ENCODE data around the gene MAPK8IP1.

Gene MAPK8IP1

DNA sequence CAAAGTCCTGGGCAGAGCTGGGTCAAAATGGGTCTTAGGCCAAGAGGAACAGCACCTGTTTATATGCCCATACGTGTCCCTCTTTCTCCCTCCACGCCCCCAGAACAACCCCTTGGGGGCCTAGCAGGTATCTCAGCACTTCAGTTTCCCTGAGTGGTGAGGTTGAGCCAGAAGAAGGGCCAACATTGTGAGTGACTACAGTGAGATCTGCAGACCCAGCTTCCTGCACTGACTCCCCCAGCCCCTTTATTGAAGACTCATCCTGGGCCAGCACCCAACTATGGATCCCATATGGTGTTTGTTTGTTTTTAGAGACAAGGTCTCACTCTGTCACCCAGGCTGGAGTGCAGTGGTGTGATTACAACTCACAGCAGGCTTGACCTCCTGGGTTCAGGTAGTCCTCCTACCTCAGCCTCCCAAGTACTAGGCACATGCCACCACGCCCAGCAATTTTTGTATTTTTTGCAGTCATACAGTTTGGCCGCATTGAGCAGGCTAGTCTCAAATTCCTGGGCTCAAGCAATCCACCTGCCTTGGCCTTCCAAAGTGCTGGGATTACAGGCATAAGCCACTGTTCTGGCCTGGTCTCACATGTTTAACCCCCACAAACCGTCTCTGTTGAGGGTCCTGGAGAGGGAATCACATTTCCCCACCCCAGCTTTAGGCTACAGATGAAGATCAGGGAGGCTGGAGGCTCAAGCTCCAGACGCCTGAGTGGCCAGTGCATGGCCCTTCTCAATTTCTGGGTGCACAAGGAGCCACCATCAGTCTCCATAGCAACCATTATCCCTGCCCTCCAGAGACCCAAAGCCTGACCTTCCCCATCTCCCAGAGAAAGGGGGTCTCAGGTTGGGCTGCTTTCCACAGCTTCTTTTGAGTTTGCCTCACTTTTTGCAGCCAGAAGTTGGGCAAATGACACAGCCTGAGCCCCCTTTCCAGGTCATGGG lies 35.4 kb downstream of the MAPK8IP1 start:
- no peak overlapping the region for H3K4me3 ChIP-seq (replicated peaks in 1 of 2; ENCODE audit: low read depth in 2 of 2, low read length in 2 of 2)
- no peak for DNase-seq (ENCODE audit: low read depth in 2 of 2)
- TF ChIP-seq, protein P1, sequence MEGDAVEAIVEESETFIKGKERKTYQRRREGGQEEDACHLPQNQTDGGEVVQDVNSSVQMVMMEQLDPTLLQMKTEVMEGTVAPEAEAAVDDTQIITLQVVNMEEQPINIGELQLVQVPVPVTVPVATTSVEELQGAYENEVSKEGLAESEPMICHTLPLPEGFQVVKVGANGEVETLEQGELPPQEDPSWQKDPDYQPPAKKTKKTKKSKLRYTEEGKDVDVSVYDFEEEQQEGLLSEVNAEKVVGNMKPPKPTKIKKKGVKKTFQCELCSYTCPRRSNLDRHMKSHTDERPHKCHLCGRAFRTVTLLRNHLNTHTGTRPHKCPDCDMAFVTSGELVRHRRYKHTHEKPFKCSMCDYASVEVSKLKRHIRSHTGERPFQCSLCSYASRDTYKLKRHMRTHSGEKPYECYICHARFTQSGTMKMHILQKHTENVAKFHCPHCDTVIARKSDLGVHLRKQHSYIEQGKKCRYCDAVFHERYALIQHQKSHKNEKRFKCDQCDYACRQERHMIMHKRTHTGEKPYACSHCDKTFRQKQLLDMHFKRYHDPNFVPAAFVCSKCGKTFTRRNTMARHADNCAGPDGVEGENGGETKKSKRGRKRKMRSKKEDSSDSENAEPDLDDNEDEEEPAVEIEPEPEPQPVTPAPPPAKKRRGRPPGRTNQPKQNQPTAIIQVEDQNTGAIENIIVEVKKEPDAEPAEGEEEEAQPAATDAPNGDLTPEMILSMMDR (IDR thresholded peaks at IDR 0.05; ENCODE audit: low read depth, low read length): no peak

DNA sequence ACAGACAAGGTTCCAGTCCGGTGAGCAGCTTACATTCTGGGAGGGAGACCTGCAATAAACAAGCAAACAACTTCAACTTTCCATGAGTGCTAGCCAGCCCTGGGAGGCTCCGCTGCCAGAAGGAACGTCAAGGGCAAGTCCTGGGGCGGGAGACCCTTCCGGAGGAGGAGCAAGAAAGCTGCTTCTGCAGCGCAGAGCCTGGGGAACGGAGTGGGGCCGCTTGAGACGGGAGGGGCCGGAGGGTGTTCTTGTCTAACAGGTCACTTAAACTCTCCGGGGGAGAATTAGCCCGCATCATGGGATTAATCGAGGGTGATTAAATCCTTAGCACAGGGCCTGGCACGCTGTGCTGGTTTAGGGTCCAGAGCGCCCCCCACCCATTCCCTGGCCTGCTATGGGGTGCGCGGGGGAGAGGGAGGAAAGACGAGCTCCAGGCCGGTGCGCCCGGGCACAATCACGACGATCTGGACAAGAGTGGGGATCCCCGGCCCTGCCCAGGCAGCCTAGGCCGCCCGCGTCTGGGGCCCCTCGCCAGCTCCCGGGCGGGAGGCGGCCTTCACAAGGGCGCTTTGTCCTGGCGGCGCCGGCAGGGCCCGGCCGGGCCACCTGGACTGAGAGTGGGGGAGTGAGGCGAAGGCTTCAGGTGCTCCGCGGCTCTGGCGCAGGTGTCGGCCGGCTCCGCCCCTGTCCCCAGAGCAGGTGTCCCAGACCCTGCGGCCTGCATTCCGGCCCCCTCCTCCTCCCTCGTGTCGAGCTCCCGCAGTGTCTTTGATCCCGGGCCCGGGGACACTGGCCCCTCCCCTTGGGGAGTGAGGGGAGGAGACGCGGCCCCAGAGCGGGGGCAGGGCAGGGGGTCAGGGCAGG lies 36.3 kb downstream of the MAPK8IP1 start:
- TF ChIP-seq, protein P1 (IDR thresholded peaks at IDR 0.05; ENCODE audit: low read depth, low read length): no peak
- no peak for DNase-seq (ENCODE audit: low read depth in 2 of 2)
- H3K4me3 ChIP-seq (replicated peaks in 1 of 2; ENCODE audit: low read depth in 2 of 2, low read length in 2 of 2): no peak overlapping the region

DNA sequence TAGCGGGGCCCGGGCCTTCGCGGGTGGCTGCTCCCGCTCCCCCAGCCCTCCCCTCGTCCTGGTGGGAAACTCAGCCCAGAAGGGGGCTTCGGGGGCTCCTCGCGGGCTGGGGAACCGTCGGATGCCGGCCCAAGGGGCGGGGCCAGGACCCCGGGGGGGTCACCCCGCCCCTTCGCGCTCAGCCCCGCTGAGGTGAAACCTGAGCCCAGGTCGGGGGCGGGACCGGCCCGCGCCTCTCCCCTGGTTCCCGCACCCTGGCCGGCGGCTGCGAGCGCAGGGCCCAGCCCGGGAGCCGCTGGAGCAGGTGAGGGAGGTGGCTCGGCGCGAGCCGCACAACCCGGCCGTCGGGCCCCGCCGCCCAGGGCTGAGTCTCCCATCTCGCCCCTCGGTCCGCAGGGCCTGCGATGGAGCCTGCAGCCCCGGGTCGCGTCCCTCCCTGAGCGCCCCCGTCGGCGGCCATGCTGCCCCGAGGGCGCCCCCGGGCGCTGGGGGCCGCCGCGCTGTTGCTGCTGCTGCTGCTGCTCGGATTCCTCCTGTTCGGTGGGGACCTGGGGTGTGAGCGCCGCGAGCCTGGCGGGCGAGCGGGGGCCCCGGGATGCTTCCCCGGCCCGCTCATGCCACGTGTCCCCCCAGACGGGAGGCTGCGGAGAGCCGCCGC lies 37.1 kb downstream of the MAPK8IP1 start, which contains the start of gene LARGE2:
Gene LARGE2 (plus strand): TSS at position 232 of the 658 bp plus-strand sequence. CDS start 227 bp downstream, at position 459.
- no peak within 1 kb of the TSS for H3K4me3 ChIP-seq (replicated peaks in 1 of 2; ENCODE audit: low read depth in 2 of 2, low read length in 2 of 2)
- TF ChIP-seq, protein P1 (IDR thresholded peaks at IDR 0.05; ENCODE audit: low read depth, low read length): no peak
- DNase-seq (ENCODE audit: low read depth in 2 of 2): no peak

DNA sequence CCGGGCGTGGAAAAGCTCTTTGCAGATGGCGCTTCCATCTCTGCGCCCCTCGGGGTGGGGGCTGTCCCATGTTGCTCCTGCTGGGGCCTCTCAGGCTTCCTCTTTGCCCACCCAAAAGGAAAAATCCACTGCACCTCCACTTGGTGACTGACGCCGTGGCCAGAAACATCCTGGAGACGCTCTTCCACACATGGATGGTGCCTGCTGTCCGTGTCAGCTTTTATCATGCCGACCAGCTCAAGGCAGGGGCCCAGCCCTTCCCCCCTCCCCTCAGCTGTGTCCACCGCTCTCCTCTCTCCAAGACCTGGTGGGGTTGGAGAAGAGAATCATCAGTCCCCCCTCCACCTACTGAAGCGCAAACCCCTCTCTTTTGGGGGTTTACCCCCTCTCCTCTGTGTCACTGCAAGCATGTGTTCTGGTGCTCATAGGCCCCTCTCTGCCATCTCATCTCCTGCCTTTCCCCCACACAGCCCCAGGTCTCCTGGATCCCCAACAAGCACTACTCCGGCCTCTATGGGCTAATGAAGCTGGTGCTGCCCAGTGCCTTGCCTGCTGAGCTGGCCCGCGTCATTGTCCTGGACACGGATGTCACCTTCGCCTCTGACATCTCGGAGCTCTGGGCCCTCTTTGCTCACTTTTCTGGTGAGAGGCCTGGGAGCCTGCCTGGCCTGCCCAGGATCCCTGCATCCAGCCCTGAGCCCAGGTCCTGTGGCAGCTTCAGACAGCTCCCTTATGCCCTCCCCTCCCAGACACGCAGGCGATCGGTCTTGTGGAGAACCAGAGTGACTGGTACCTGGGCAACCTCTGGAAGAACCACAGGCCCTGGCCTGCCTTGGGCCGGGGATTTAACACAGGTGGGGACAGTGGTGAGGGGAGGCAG lies 38.8 kb downstream of the MAPK8IP1 start:
- H3K4me3 ChIP-seq (replicated peaks in 1 of 2; ENCODE audit: low read depth in 2 of 2, low read length in 2 of 2): no peak overlapping the region
- no peak for DNase-seq (ENCODE audit: low read depth in 2 of 2)
- TF ChIP-seq, protein P1 (IDR thresholded peaks at IDR 0.05; ENCODE audit: low read depth, low read length): no peak

DNA sequence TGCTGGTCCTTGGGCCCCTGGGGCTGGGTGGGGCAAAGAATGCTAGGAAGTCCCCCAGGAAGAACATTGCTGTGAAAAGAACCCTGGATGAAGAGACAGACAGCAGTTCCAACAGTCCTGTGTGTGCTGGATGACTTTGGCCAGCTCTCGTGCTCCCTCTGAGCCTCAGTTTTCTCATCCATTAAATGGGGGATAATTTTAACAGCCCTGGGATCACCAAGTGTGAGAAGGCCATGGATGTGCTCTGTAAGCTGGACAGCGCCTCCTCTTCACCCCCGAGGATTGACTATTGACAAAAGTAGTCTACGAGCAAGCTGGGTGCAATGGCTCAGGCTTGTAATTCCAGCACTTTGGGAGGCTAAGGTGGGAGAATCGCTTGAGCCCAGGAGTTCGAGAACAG lies 39.5 kb downstream of the MAPK8IP1 start:
- no peak overlapping the region for H3K4me3 ChIP-seq (replicated peaks in 1 of 2; ENCODE audit: low read depth in 2 of 2, low read length in 2 of 2)
- TF ChIP-seq, protein P1 (IDR thresholded peaks at IDR 0.05; ENCODE audit: low read depth, low read length): no peak
- no peak for DNase-seq (ENCODE audit: low read depth in 2 of 2)

All from cardiac fibroblast (primary cell).